NCI-H2196 treated with DMSO at 0.1 percent for 48 hours (cell line): ENCODE results near the gene HSD3B7.

Experiments used
- DNase-seq: peaks from one replicate; lab custom pipeline; 2025; ENCODE audit not compliant: unreplicated experiment; lab: John Stamatoyannopoulos, UW

Gene HSD3B7

GRCh38 chr16:30982548-30983288, 2.3 kb upstream of the HSD3B7 start:
- no peak for DNase-seq

GRCh38 chr16:30983289-30983889, 1.6 kb upstream of the HSD3B7 start:
- no peak for DNase-seq

GRCh38 chr16:30983898-30984610, 953 bp upstream of the HSD3B7 start:
- DNase-seq, result no peak

GRCh38 chr16:30985401-30986128, 558 bp downstream of the HSD3B7 start:
- DNase-seq, result peak; percentile 83

GRCh38 chr16:30986129-30986991, 1.4 kb downstream of the HSD3B7 start:
- no peak for DNase-seq

- DNase-seq, result no peak
Measured at GRCh38 chr16:30987581-30988190, 2.7 kb downstream of the HSD3B7 start.

GRCh38 chr16:30989469-30990047, 4.6 kb downstream of the HSD3B7 start:
- DNase-seq, result no peak

GRCh38 chr16:30990105-30990504, 5.1 kb downstream of the HSD3B7 start:
- DNase-seq, result no peak

GRCh38 chr16:30991052-30991451, 6.0 kb downstream of the HSD3B7 start:
- no peak for DNase-seq

- no peak for DNase-seq
Measured at GRCh38 chr16:30992276-30992780, 7.3 kb downstream of the HSD3B7 start.

- DNase-seq, result no peak
Measured at GRCh38 chr16:30992931-30993816, 8.2 kb downstream of the HSD3B7 start.

GRCh38 chr16:30995927-30996323, 10.9 kb downstream of the HSD3B7 start:
- DNase-seq, result no peak

- no peak for DNase-seq
Measured at GRCh38 chr16:30996324-30996984, 11.4 kb downstream of the HSD3B7 start.

GRCh38 chr16:30996985-30997724, 12.1 kb downstream of the HSD3B7 start:
- DNase-seq, result peak; percentile 47

- DNase-seq, result no peak
Measured at GRCh38 chr16:30997725-30998711, 13.0 kb downstream of the HSD3B7 start.
